ENCODE data around the gene TNFSF9. TPM values are rescaled to one million over a fixed set of nuclear protein-coding genes. Genes with fewer than 3 reads are reported as not detected.
A peak's percentile ranks its signal among the peaks of the same experiment; 100 is the strongest.

Gene TNFSF9
- polyA plus RNA-seq, 1 of the 3 experiments (the other 2 are of a cell fraction): 10.7 TPM

DNA sequence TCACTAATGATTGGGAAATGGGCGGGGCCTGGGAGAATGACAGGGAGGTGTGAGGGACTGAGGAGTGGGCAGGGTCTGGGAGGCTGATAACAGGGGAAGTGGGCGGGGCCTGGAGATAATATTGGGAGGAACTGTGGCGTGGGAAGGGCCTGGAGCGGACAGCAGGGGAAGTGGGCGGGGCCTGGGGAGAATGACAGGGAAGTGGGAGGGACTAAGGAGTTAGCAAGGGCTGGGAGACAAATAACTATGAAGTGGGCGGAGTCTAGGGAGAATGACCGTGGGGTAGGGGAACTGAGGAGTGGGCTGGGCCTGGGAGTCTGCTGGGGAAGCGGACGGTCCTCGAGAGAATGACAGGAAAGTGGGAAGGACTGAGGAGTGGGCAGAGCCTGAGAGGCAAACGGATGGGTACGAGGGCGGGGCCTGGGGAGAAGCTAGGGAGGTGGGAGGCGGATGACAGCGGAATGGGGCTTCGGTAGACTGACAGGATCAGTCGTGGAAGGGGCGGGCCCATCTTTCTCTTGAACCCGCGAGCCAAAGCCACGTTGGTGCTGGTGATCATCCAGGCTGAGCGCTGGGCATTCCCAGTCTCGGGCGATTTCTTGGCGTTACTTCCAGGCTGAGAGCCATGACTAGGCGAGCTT is 14.7 kb upstream of the TNFSF9 start (continued):
- TF ChIP-seq CHD2 (IDR thresholded peaks at IDR 0.05; ENCODE audit: low read length, partially characterized antibody): no peak

DNA sequence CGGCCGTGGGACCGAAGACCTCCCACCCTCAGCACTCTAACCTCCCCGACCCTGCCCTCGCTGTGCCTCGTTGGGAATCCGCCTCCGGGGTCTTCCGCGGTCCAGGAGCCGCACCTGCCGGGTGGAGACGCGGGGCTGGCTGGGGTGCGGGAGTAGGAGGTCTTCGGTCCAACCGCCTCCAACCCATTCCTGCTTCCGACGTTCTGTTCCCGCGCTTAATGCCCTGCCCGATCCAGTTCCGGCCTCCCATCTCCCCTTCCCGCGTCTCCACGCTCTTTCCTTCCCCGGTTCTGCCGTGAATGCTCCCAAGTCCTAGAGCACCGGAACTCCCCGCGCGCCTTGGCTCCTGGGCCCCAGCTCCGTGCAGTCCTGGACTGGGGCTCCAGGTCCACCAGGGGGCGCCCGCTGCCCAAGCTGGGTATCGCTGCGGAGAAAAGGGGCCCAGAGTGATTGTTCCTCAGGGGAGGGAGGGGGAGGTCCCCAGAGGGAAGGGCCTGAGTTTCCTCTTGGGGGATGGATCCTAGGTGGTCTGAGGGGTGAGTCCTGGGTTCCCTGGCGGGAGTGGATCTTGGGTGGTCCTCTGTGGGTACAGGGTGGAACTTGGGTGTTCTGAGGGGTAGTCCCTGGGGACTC is 14.1 kb upstream of the TNFSF9 start:
- peaks cover 7% of the 10 kb centered on the region for H3F3A ChIP-seq (replicated peaks; ENCODE audit: insufficient read depth)
- no peaks in the 10 kb centered on the region for H3K9me3 ChIP-seq
- DNase-seq: peak; percentile 92
- peak overlapping the region; percentile 59; the same call in 1 of the 2 replicates for H3K9ac ChIP-seq
- no peaks in the 10 kb centered on the region for H3K27me3 ChIP-seq (ENCODE audit: insufficient read depth)
- CTCF ChIA-PET: interaction anchor here (0.7 to 2.9 kb wide), 24 partner anchors 11 to 477 kb away, joined by 3 to 20 read pairs (median 4); partner anchors contain the start of gene DENND1C
- WGBS (ENCODE audit: low lambda C conversion rate): 1% methylated on average over 16 of the region's 38 CpGs
- POLR2A ChIA-PET: no interaction called here
- H3K9me2 ChIP-seq: no peaks in the 10 kb centered on the region
- H3K4me2 ChIP-seq: peak overlapping the region; percentile 94
- no peaks in the 10 kb centered on the region for H3K36me3 ChIP-seq (replicated peaks in 1 of 2; ENCODE audit: control insufficient read depth in 1 of 2, insufficient read depth in 2 of 2, low read length in 1 of 2)
- H3K79me2 ChIP-seq (ENCODE audit: insufficient read depth): no peaks in the 10 kb centered on the region
- no peaks in the 10 kb centered on the region for H4K20me1 ChIP-seq (ENCODE audit: insufficient read depth)
- peak; percentile 37; the same call in 1 of the 2 replicates for TF ChIP-seq GABPA (IDR thresholded peaks at IDR 0.05; ENCODE audit: low read depth)
- 0 out of 2 replicates have a peak, but pooled peaks have one; percentile 46 for TF ChIP-seq SIN3A (IDR thresholded peaks at IDR 0.05; ENCODE audit: borderline replicate concordance, low read depth, low read length)
- TF ChIP-seq MXI1 (IDR thresholded peaks at IDR 0.05; ENCODE audit: low read depth, low read length): peak; percentile 6; the same call in 1 of the 2 replicates
- no peak for TF ChIP-seq POLR2AphosphoS5 (IDR thresholded peaks at IDR 0.05; ENCODE audit: low read depth, low read length)
- TF ChIP-seq, protein P1, sequence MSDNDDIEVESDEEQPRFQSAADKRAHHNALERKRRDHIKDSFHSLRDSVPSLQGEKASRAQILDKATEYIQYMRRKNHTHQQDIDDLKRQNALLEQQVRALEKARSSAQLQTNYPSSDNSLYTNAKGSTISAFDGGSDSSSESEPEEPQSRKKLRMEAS (IDR thresholded peaks at IDR 0.05; ENCODE audit: low read depth): no peak
- TF ChIP-seq, protein P2, sequence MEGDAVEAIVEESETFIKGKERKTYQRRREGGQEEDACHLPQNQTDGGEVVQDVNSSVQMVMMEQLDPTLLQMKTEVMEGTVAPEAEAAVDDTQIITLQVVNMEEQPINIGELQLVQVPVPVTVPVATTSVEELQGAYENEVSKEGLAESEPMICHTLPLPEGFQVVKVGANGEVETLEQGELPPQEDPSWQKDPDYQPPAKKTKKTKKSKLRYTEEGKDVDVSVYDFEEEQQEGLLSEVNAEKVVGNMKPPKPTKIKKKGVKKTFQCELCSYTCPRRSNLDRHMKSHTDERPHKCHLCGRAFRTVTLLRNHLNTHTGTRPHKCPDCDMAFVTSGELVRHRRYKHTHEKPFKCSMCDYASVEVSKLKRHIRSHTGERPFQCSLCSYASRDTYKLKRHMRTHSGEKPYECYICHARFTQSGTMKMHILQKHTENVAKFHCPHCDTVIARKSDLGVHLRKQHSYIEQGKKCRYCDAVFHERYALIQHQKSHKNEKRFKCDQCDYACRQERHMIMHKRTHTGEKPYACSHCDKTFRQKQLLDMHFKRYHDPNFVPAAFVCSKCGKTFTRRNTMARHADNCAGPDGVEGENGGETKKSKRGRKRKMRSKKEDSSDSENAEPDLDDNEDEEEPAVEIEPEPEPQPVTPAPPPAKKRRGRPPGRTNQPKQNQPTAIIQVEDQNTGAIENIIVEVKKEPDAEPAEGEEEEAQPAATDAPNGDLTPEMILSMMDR (IDR thresholded peaks at IDR 0.05): peak; percentile 97
- peak; percentile 82 for TF ChIP-seq RAD21 (IDR thresholded peaks at IDR 0.05; ENCODE audit: low read length)
- peak; percentile 87 for TF ChIP-seq SMC3 (IDR thresholded peaks at IDR 0.05; ENCODE audit: low read depth, low read length)
- H3K27ac ChIP-seq (ENCODE audit: low read depth in 2 of 2, low read length in 1 of 2): peak overlapping the region in 1 of 2 experiments; percentile 41; a peak in 2 of 4 replicates
- H2AFZ ChIP-seq (ENCODE audit: low read depth): peak overlapping the region; percentile 69
- H3K4me3 ChIP-seq (ENCODE audit: low read depth in 2 of 2, low read length in 1 of 2): peak overlapping the region; percentile 57 to 66
- peaks cover 6 to 8% of the 10 kb centered on the region in 2 experiments; a peak in 1 of 4 replicates for H3K4me1 ChIP-seq (ENCODE audit: control insufficient read depth in 1 of 2, insufficient read depth in 2 of 2, low read depth in 1 of 2, low read length in 1 of 2)

DNA sequence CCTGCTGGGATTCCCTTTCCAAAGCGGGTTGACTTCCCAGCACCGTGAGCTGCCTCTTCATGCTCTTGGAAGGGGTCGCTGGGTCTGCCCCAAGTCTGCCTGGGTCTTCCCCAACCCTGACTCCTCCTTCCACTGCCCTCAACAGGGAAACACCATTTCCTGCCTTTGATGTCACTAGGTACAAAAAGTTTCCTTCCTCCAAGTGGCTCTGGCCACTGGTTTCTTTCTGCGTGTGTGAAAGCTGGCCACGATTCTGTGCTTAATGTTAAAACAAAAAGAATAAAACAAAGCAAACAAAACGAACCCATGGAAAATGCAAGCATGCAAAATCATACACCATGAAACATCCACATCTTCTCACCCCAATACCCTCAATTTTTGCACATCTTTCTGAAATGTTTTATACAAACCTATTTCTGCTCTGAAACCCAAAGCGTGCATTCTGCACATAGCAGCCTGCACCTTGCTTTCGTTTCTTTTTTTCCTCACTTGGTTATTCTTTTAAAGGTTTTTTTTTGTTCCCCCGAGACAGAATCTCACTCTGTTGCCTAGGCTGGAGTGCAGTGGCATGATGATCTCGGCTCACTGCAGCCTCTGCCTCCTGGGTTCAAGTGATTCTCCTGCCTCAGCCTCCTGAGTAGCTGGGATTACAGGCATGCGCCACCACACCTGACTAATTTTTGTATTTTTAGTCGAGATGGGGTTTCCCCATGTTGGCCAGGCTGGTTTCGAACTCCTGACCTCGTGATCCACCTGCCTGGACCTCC is 12.5 kb upstream of the TNFSF9 start:
- ChIA-PET CTCF (interaction anchor here (1.0 to 2.9 kb wide), 5 partner anchors 12 to 345 kb away, joined by 3 to 20 read pairs (median 10); no protein-coding TSS in a partner anchor), POLR2A (no interaction called here)
- H3K27ac ChIP-seq (ENCODE audit: low read depth in 2 of 2, low read length in 1 of 2): peak overlapping the region in 1 of 2 experiments; percentile 66; a peak in 2 of 4 replicates
- no peak overlapping the region for H3K9ac ChIP-seq
- peaks cover 7% of the 10 kb centered on the region for H3F3A ChIP-seq (replicated peaks; ENCODE audit: insufficient read depth)
- no peak overlapping the region for H3K4me3 ChIP-seq (ENCODE audit: low read depth in 2 of 2, low read length in 1 of 2)
- no peaks in the 10 kb centered on the region for H3K27me3 ChIP-seq (ENCODE audit: insufficient read depth)
- DNase-seq: no peak
- H3K9me3 ChIP-seq: no peaks in the 10 kb centered on the region
- H3K79me2 ChIP-seq (ENCODE audit: insufficient read depth): no peaks in the 10 kb centered on the region
- H3K4me2 ChIP-seq: no peak overlapping the region
- H4K20me1 ChIP-seq (ENCODE audit: insufficient read depth): no peaks in the 10 kb centered on the region
- no peak for TF ChIP-seq NFIC (IDR thresholded peaks at IDR 0.05; ENCODE audit: borderline replicate concordance)
- no peaks in the 10 kb centered on the region for H3K9me2 ChIP-seq
- H3K4me1 ChIP-seq (ENCODE audit: control insufficient read depth in 1 of 2, insufficient read depth in 2 of 2, low read depth in 1 of 2, low read length in 1 of 2): peaks cover 6 to 8% of the 10 kb centered on the region in 2 experiments; a peak in 1 of 4 replicates
- WGBS (ENCODE audit: low lambda C conversion rate): 42% methylated on average over 14 of the region's 14 CpGs
- H3K36me3 ChIP-seq (replicated peaks in 1 of 2; ENCODE audit: control insufficient read depth in 1 of 2, insufficient read depth in 2 of 2, low read length in 1 of 2): no peaks in the 10 kb centered on the region
- H2AFZ ChIP-seq (ENCODE audit: low read depth): peak overlapping the region; percentile 30; the same call in 1 of the 2 replicates

Measured in SK-N-SH (cell line).